HG03469 (cell line): Measurements from ENCODE around the gene KCNJ1.

Source experiments
- ATAC-seq: cut with Tn5 transposase; IDR thresholded peaks from one replicate; pipeline ENCODE4 v1.9.1; 2021; ENCODE audit warnings: mild to moderate bottlenecking, moderate library complexity, moderate number of reproducible peaks; ENCODE audit not compliant: unreplicated experiment

The KCNJ1 gene

DNA sequence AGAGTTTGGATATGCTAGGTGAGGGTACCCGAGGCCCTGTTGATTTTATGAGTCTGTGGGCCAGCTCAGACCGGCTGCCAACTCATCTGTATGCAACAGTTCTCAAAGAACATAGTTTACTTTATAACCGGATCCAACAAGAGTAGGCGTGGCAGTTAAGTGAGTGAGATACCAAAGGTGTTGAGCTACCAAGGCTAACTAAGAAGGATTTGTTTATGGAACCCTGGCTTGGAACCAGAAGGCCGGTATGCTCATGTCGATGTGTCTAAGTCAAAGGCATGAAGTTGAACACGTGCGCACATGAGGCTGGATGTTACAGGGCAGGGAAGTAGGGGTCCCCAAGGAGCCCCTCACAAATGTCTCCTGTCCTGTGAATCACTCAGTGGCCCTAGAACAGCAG, at the start of gene KCNJ1:
TSS of gene KCNJ1 (minus strand) at position 20 of the 400 bp plus-strand sequence. CDS start 27,053 bp downstream, outside the sequence.
- ATAC-seq: no peak

DNA sequence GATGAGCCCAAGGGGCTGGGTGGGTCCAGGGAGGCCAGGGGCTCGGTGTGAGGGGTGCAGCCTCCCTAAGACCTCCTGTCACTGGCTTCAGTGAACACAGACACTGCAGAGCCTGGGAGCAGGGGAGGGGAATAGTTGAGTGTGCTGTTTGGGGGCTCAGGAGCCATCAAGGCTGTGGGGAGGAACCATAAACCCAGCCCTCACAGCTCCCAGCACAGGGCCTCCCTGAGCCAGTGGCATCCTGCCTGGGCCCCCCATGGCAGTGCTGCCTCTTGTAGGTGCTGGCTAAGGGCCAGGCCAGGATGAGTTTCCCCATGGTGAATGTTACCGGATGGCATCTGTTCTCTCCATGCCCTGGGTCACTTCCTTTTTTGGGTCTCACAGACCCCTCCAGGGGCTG, 49.6 kb upstream of the KCNJ1 start:
- ATAC-seq: no peak

DNA sequence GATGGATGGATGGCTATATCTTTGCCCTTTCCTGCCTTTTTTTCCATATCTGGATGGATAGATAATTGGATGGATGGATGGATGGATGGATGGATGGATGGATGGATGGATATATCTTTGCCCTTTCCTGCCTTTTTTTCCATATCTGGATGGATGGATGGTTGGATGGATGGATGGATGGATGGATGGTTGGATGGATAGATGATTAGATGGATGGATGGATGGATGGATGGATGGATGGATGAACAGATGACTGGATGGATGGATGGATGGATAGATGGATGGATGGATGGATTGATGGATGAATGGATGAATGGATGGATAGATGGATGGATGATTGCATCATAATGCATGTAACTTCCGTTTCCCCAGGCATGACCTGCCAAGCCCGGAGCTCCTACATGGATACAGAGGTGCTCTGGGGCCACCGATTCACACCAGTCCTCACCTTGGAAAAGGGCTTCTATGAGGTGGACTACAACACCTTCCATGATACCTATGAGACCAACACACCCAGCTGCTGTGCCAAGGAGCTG, 49.0 kb upstream of the KCNJ1 start:
- ATAC-seq: no peak

DNA sequence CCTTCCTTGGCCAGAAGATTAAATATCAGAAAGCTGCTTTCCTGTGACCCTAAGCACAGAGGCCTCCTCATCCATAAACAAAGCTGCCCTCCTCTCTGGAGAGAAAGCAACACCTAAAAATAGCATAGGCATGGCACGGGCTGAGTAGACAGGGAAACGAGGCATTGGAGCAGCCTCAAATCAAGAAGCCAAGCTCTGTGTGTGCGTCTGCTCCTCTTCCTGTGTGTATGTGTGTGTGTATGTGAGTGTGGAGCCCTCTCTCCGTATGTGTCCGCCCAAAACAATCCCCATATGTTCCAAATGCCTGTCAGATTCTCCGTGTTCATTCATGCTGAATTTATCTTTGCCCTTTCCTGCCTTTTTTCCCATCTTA, 48.0 kb upstream of the KCNJ1 start:
- no peak for ATAC-seq

DNA sequence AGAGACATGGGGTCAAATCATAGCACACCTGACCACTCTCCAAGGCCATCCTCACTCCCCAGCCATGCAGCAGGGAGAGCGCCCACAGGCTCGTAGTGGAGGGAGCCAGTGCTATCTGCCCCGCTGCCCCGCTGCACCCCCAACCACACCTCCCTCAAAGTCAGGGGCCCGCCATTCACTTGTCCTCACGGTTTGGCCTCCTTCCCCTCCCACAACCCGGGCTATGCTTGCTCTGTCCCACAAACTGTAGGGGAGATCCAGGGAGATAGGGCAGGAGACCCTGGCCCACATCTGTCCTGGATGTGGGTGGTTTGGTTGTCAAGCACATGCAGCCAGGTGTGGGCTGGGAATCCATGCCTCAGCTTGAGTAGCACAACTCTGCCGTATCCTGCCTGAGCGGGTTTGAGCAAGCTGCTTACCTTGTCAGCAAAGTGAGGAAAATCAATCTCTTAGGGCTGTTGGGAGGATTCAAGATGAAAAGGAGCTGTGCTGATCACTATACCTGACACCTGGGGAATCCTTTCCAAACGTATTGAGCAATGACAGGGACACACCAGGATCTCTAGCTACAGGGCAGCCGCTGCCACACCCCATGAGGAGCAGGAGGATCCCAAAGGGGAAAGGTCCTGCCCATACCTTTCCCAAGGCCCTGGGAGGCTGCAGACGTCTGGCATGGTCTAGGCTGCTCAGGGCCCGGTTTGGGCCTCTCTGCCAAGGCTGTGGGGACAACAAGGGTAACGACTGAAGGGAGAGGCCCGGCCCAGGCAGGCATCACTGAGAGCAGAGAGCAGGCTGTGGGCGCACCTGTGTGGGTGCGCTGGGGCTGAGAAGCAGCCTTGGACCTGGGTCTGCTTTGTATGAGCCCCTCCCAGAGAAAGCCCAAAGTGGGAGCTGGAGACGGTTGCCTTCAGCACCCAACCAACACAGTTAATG, 47.4 kb upstream of the KCNJ1 start:
- no peak for ATAC-seq

DNA sequence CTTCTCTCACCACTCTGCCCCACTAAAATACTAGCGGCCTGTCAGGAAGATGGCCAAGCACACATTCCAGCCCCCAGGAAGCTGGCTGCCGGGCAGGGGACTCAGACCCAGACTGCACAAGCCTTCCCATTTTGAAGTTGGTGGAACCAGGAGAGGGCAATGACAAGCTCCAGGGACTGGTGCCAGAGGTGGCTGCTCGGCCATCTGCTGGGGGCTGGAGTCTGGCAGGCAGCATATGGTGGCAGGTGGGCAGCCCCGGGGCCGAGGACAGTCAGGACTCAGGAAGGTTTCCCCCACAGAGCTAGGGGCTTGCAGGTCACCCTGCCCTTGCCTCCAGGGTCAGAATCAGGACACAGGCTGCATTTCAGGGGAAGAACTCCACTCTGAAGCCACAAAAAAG, 46.7 kb upstream of the KCNJ1 start:
- no peak for ATAC-seq

DNA sequence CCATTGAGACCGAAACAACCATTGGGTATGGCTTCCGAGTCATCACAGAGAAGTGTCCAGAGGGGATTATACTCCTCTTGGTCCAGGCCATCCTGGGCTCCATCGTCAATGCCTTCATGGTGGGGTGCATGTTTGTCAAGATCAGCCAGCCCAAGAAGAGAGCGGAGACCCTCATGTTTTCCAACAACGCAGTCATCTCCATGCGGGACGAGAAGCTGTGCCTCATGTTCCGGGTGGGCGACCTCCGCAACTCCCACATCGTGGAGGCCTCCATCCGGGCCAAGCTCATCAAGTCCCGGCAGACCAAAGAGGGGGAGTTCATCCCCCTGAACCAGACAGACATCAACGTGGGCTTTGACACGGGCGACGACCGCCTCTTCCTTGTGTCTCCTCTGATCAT, 44.6 kb upstream of the KCNJ1 start:
- no peak for ATAC-seq

DNA sequence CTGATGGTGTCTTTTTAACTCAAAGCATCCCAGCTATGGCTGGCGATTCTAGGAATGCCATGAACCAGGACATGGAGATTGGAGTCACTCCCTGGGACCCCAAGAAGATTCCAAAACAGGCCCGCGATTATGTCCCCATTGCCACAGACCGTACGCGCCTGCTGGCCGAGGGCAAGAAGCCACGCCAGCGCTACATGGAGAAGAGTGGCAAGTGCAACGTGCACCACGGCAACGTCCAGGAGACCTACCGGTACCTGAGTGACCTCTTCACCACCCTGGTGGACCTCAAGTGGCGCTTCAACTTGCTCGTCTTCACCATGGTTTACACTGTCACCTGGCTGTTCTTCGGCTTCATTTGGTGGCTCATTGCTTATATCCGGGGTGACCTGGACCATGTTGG, 44.1 kb upstream of the KCNJ1 start:
- ATAC-seq: no peak

DNA sequence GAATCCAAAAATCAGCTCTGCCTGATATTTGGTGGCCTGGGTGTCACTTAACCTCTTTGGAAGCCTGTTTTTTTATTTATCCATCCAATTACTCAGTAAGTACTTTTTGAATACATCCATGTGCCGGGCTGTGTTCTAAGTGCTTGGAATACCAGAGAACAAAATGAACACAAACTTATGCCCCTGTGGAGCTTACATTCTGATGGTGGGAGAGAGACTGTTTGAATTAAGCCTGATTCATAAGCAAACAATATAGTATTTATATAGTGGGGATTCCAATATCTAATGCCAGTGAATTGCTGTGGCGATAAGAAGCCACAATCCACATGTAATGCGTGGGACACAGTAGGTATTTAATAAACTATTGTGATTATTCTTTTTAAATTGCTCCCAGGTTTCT, 43.5 kb upstream of the KCNJ1 start:
- ATAC-seq: no peak

DNA sequence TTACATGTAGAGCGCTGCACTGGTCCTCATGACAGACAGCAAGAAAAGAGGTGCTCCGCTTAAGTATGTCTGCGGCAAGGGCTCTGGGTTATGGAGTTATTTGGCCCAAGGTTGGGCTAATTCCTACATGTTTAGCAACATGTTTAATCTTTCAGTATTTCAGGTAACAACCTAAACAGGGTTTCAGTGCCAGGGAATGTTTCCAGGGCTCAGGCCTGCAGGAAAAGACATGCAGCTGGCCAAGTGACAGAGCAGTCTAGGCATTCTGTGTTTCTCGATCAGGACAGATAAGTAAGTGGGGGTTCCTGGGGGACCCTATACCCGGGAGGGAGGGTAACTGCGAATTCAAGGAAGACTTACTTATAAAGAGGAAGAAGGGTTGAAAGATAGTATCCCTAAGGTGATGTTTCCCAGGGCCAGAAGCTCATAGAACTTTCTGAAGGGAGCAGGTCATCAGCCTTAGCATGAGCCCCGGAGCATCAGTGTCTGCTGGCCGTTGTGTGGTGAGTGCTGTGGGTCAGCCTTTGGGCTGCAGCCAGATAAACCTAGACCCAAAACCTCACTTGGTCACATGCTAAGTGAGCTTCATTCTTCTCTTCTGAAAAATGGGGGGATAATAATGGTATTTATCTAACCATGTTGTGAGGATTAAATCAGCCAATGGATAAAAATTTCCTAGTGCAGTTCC, 42.5 kb upstream of the KCNJ1 start:
- no peak for ATAC-seq

DNA sequence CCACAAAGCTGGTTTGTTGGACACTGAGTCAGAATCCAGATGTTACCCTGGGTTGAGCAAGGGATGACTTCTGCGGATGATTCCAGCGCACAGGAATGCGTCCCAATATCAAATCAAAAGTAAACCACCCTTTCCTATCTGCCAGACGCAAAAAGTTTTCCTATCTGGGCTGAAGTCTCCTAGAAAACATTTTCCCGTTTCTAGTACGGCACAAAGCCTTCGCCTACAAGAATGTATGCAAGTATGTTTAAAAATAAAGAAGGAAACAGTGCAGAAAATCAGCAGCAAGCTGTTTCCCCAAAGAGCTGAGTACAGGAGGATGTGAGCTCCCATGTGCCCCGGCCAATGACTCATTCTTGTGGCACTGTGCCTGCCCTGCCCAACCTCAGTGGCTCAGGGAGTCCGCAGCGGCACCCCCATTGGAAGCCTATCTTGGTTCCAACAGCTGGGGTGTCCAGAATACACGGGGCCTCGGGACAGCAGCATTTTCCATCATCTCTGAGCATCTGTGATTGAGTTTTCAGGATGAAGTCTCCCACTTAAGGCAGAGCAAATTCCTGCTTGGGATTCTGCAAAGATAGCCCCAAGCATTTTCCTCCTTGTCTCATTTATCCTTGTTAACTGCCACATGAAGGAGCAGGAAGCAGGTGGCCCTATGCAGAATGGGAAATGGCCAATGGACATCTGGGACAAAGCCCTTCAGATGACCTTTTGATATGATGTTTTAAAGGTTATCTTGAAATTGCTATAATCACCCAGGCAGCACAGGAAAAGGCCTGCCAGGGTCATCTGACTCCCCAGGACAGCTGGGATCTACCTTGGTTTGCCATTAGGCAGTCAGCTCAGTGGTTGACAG, 41.5 kb upstream of the KCNJ1 start:
- no peak for ATAC-seq

DNA sequence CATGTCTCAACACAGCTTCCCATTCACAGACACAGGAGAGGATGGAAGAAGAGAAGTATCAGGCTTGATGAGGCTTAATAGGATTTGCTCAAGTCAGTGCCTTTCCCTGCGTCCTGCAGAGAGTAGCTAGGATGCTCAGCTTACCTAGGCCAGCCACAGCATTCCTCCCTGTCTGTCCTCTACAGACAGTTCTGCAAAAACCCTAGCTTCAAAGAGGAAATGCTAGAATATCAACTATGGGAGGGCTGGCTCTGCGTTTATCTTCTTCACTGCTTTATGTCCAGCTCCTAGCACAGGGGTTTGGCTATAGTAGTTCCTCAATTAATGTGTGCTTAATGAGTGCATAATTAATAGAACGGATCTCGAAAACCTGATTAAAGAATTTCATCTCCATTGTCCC, 40.5 kb upstream of the KCNJ1 start:
- no peak for ATAC-seq

DNA sequence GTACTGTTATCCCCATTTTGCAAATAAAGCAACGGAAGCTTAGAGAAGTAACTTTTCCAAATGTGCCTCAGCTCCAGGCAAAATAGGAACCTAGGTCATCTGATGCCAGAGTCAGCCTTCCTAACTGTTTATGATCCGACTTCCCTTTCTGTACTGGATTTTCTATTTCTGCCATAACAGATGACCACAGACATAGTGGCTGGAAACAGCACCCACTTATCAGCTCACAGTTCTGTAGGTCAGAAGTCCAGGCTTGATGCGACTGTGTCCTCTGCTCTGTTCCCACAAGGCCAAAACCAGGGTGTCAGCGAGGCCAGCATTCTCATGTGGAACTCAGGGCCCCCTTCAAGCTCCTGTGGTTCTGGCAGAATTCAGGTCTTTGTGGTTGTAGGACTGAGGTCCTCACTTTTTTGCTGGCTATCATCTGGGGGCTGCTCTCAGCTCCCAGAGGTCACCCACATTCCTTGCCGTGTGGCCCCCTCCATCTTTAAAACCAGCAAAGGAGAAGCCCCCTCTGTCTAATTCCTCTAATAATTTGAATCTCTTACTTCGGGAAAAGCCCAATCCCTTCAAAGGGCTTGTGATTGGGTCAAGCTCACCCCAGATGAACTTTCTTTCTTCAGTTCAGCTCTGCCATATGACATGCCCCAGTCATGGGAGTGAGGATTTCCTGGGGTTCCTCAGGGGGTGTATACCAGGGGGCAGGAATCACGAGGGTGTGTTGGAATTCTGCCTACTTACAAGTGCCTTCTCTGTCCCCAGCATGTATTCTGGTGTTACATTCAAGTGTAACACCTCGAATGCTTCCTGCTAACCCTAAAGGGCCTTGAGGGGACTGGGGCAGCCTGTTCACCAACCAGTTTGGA, 39.3 kb upstream of the KCNJ1 start:
- no peak for ATAC-seq

DNA sequence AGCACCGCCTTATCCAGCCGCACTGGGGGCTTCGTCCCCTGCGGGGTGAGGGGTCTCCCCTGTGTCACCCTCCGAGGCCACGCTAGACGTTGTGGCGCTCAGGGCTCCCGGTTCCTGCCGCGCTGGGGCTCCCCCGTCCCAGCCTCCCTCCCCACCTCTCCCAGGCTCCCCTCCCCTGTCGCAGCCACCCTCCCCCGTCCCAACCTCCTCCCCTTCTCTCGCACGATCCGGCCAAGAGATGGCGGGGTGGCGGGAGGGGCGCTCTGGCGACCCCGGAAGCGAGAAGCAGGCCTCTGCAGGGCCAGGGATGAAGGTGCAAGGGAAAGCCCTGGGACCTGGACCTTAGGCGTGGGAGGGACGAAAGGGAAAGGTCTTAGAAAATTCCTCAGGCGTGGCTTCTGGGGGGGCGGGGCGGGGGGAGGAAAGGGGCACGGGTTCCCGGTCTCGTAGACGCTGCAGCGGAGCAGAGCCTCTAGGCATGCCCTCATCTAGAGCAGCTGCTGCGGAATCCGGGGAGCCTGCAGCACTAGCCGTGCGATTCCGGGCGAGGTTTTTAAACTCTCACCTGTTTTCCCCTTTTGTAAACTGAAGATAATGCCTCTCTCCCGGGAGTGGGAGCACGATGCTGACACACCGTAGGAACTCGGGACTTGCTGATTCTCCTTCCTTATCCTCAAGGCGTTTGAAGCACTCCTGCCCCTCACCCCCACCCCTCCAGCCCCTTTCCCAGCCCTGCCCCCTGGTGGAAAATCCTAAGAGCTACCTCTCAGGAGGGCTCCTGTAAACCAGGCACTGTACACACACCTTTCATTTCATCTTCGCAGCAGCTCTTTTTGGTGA, 38.5 kb upstream of the KCNJ1 start:
- ATAC-seq: no peak

DNA sequence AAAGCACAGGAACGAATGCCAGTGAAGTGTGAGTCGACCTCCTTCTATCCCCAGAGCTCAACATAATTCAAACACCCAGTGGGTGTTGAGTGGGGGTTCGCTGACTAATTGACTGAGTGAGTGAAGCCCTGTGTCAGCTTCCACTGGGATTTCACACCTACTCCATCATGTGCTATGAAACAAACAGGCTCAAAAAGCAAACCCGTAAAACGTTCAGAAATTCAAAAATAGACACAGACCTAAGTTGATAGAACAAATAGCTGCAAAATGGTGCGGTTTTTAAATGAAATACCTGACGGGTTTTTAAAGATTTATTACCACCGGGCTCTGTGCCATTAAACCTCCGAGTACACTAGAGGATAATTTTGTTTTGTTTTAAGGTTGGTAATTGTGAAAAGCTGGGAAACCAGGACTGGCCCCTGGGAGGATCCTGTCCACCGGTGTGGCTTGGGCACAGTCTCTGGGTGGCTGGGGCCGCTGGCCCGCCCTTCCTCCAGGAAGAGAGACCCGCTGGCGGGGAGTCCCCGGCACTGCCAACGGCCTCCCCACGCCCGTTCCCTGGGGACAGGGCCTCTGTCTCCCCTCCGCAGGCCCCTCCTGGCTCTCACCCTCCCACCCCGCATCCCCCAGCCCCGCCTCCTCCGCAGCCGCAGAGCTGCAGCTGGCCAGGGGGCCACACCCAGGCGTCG, 37.7 kb upstream of the KCNJ1 start:
- no peak for ATAC-seq

DNA sequence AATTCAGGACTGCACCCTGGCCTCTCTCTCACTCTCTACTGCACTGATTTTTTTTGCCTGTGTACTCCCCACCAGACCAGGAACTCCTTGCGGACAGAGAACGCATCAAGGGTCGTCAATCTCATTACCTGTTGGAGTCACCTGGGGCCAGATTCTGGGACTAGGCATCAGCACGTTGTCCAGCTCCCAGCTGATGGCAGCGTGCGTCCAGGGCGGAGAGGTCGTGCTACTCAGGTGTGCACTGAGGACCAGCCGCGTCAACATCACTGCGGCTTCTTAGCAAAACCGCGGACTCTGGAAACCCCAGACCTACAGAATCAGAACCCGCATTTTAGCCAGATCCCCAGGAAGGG, 37.2 kb upstream of the KCNJ1 start:
- ATAC-seq: no peak

DNA sequence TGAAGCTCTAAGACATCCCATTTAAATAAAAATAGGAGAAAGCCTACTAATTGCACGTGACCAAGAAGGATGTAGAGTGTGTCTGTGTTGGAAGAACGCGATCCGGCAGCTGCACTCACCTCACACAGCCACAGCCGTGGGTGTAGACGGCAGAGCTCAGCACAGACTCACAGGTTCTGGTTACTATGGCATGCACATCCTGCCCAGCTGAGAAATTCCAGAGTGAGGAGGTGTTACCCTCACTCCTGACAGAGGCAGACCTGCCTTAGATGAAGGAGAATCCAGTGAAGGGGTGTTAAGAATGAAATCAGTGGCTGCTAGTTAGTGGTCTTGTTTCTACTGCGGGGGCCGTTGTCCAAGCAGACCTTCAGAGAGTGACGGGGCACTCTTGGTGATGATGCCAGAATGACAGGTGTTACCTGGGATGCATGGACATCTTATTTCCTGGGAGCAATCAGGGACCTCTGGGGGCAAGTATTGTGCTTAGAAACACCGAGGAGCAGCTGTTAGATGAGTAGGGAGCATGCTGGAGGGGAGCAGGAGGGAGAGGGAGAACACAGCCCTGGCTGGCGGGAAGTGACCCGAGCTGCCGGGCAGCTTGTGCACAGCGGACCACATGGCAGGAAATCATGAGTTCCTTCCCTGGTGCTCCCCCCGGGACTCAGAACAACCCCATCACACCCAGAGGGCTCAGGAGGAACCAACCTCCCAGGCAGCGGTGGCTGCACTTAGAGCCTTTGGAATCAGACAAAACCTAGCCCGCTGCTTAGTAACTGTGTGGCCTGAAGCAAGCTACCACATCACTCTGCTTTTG, 36.4 kb upstream of the KCNJ1 start:
- no peak for ATAC-seq

DNA sequence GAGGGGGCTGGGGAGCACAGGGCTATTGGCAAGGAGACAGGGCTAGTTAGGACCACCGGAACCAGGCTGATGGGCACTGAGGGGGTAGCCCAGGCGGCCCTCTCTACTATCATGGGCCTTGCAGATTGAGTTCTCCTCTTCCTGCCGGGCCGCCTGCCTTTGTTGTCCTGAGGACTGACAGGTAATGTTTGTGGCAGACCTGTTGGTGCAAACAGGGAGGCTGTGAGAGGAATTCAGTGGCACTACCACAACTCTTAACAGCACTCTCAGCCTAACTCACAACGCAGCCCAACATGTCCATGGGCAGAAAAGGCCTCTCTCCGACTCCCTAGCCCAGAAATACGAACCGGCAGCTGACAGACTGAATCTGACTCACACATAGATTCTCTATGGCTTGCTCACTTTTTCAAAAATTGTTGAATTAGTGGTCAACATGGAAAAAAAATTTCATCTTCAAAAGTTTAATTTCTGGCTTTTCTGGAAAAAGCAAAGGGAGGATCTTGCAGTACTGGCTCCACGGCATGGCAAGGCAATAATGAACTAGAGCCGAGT, 35.5 kb upstream of the KCNJ1 start:
- ATAC-seq: no peak
